ENCODE data around the gene APRT. TPM values are rescaled to one million over a fixed set of nuclear protein-coding genes. Genes with fewer than 3 reads are reported as not detected.

Gene APRT
- total and polyA plus RNA-seq, 12 donors = 20.8 to 166 (median 36.9) TPM

- DNase-seq = peak in 1 of 2 donors; percentile 9
Measured at GRCh38 chr16:88771294-88771772, 40.4 kb downstream of the APRT start.

GRCh38 chr16:88770461-88771293, 41.1 kb downstream of the APRT start:
- DNase-seq (peak; percentile 70 to 74), ATAC-seq (peak in 7 of 8 donors; percentile 14 to 51 (median 23))
- TF ChIP-seq, protein P1, sequence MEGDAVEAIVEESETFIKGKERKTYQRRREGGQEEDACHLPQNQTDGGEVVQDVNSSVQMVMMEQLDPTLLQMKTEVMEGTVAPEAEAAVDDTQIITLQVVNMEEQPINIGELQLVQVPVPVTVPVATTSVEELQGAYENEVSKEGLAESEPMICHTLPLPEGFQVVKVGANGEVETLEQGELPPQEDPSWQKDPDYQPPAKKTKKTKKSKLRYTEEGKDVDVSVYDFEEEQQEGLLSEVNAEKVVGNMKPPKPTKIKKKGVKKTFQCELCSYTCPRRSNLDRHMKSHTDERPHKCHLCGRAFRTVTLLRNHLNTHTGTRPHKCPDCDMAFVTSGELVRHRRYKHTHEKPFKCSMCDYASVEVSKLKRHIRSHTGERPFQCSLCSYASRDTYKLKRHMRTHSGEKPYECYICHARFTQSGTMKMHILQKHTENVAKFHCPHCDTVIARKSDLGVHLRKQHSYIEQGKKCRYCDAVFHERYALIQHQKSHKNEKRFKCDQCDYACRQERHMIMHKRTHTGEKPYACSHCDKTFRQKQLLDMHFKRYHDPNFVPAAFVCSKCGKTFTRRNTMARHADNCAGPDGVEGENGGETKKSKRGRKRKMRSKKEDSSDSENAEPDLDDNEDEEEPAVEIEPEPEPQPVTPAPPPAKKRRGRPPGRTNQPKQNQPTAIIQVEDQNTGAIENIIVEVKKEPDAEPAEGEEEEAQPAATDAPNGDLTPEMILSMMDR (IDR thresholded peaks at IDR 0.05) = no peak
- no peaks in the 10 kb centered on the region for H3K9me3 ChIP-seq
- peak overlapping the region in 2 of 10 donors; percentile 16 to 32 for H3K27ac ChIP-seq
- no peaks in the 10 kb centered on the region for H3K27me3 ChIP-seq
- H3K36me3 ChIP-seq = no peaks in the 10 kb centered on the region
- peak overlapping the region in 4 of 10 donors; percentile 9 to 24 (median 15) for H3K4me3 ChIP-seq
- peaks cover 33 to 84% (median 74%) of the 10 kb centered on the region in 9 donors for H3K4me1 ChIP-seq
- 42 to 49% methylated on average over 40 to 41 of the region's 41 CpGs for WGBS, 2 donors
- intact Hi-C loops (cut with DNase I) = loop anchor here in 1 of 10 donors (1.0 kb wide), 1 partner anchor 14 kb away; no protein-coding TSS in a partner anchor

More at GRCh38 chr16:88771294-88771772, 40.4 kb downstream of the APRT start:
- TF ChIP-seq, protein P1 (IDR thresholded peaks at IDR 0.05) = no peak
- Histone ChIP-seq H3K27me3 (no peaks in the 10 kb centered on the region), H3K36me3 (peaks cover 0 to 1% (median 0%) of the 10 kb centered on the region in 9 donors), H3K27ac (no peak overlapping the region), H3K4me1 (peaks cover 33 to 85% (median 74%) of the 10 kb centered on the region in 9 donors), H3K4me3 (peak overlapping the region in 2 of 10 donors; percentile 9 to 24), H3K9me3 (no peaks in the 10 kb centered on the region)
- WGBS, 2 donors = 81 to 88% methylated on average over 17 to 19 of the region's 19 CpGs
- intact Hi-C loops (cut with DNase I) = loop anchor here in 1 of 10 donors (1.0 kb wide), 1 partner anchor 13 kb away; no protein-coding TSS in a partner anchor
- no peak for ATAC-seq

DNA sequence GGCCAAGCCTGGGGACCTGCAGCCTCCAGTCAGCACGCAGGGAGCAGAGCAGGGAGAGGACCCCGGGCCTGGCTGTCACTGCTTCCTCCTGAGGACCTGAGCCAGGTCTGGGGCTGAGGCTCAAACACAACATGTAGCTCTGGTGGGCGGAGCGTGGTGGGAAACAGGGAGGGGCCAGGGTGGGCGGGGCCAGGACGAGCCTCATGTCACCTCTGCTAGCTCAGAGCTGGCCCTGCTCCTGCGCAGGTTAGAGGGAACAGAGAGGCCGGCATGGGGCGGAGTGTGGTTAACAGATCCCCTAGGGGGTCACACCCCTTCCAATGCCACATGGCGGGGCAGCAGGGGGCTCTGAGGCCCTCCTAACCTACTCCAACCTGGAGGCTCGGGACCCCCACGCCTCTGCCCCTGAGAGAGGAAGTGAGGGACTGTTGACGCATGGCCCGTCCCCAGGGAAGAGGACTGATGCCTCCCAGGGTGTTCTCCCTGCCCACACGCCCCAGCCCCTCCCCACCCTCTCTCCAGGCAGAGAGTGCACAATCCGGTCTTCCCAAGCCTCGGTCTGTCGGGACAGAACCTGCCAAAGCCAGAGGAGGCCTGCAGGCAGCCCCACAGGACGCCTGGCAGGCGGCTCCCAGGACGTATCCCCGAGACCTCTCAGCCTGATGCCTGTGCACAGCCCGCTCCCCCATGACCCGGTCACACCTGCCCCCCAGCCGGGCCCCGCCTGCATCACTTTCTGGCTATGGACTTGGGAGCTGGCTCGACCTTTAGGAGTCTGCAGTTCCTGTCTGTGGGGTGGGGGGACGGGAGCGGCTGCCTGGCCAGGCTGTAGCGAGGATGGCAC, 41.9 kb downstream of the APRT start:
- TF ChIP-seq, protein P1 (IDR thresholded peaks at IDR 0.05) = no peak
- no peak for ATAC-seq
- Histone ChIP-seq H3K9me3 (no peaks in the 10 kb centered on the region), H3K4me3 (peak overlapping the region in 2 of 10 donors; percentile 9 to 24), H3K27ac (peak overlapping the region in 1 of 10 donors; percentile 32), H3K4me1 (peaks cover 33 to 85% (median 74%) of the 10 kb centered on the region in 9 donors), H3K36me3 (no peaks in the 10 kb centered on the region), H3K27me3 (no peaks in the 10 kb centered on the region)
- intact Hi-C loops (cut with DNase I) = loop anchor here in 1 of 10 donors (5.0 kb wide), 1 partner anchor 533 kb away; no protein-coding TSS in a partner anchor
- WGBS, 2 donors = 70 to 72% methylated on average over 30 of the region's 30 CpGs
- no peak for DNase-seq

All from heart right ventricle (tissue), 16 donors.